ENCODE results near the gene PXDN.

The PXDN gene

DNA sequence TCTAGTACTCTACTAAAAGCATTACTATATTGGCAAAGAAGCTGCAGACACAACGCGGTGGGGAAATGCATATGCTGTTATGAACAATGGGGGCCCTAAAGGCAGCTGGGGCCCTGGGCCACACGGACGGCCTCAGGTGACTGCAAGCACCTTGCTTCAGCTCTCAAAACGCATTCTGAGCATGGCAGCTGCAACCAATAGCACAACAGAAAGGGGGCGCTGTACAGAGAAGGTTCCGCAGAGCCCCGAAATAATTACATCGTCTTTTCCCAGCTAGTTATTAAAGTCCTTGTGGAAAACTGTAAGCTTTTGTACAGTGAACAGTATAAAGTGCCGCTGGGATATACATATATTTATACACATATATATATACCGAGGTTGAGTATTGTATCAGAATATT, 45.3 kb upstream of the PXDN start:
- H2AFZ ChIP-seq (ENCODE audit: low read depth, low read length): no peak overlapping the region
- no peak for ATAC-seq (ENCODE audit: insufficient read depth, low read depth)
- H3K4me2 ChIP-seq (ENCODE audit: insufficient read depth, low read length): no peak overlapping the region
- H3K9me3 ChIP-seq (ENCODE audit: insufficient read depth, low read length, severe bottlenecking): no peaks in the 10 kb centered on the region
- no peak overlapping the region for H3K9ac ChIP-seq (ENCODE audit: low read depth, low read length)
- H3K36me3 ChIP-seq (ENCODE audit: insufficient read depth, low read length): no peaks in the 10 kb centered on the region
- no peaks in the 10 kb centered on the region for H4K20me1 ChIP-seq (ENCODE audit: insufficient read depth, low read length)
- peaks cover 6% of the 10 kb centered on the region for H3K27me3 ChIP-seq (ENCODE audit: insufficient read depth, low read length, poor library complexity)
- H3K27ac ChIP-seq (ENCODE audit: low read length): no peak overlapping the region
- H3K79me2 ChIP-seq (ENCODE audit: insufficient read depth, low read length): no peaks in the 10 kb centered on the region
- no peak for DNase-seq
- H3K4me3 ChIP-seq (ENCODE audit: low read depth in 1 of 2, low read length in 2 of 2): no peak overlapping the region
- no peak for TF ChIP-seq EZH2 (IDR thresholded peaks at IDR 0.05; ENCODE audit: borderline replicate concordance, low read depth, low read length, severe bottlenecking)
- TF ChIP-seq, protein P1, sequence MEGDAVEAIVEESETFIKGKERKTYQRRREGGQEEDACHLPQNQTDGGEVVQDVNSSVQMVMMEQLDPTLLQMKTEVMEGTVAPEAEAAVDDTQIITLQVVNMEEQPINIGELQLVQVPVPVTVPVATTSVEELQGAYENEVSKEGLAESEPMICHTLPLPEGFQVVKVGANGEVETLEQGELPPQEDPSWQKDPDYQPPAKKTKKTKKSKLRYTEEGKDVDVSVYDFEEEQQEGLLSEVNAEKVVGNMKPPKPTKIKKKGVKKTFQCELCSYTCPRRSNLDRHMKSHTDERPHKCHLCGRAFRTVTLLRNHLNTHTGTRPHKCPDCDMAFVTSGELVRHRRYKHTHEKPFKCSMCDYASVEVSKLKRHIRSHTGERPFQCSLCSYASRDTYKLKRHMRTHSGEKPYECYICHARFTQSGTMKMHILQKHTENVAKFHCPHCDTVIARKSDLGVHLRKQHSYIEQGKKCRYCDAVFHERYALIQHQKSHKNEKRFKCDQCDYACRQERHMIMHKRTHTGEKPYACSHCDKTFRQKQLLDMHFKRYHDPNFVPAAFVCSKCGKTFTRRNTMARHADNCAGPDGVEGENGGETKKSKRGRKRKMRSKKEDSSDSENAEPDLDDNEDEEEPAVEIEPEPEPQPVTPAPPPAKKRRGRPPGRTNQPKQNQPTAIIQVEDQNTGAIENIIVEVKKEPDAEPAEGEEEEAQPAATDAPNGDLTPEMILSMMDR (IDR thresholded peaks at IDR 0.05; ENCODE audit: borderline replicate concordance, extremely low read depth, low read length, poor library complexity, severe bottlenecking): peak; percentile 30
- H3K4me1 ChIP-seq (ENCODE audit: insufficient read depth, low read length): no peaks in the 10 kb centered on the region

DNA sequence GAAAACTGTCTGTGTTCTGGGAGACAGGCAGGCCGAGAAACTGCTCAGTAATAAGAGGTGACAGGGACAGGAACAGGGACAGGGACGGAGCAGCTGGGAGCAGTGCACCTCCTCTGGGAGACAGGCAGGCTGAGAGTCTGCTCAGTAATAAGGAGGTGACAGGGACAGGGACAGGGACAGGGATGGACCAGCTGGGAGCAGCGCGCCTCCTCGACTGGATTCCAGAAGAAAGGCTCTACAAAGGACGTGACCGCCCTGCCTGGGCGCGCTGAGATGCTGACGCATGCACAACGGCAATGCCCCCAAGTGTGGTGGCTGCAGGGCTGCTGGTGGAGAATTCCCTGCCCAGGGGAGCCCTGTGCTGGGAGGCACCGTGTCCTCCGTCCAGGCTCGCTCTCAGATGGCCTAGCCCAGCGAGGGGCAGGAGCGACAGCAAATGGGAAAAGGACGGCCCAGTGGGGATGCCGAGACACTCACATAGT, 44.2 kb upstream of the PXDN start:
- no peak overlapping the region for H2AFZ ChIP-seq (ENCODE audit: low read depth, low read length)
- no peak for DNase-seq
- H3K27ac ChIP-seq (ENCODE audit: low read length): no peak overlapping the region
- no peak overlapping the region for H3K4me3 ChIP-seq (ENCODE audit: low read depth in 1 of 2, low read length in 2 of 2)
- H3K4me2 ChIP-seq (ENCODE audit: insufficient read depth, low read length): no peak overlapping the region
- no peaks in the 10 kb centered on the region for H3K9me3 ChIP-seq (ENCODE audit: insufficient read depth, low read length, severe bottlenecking)
- ATAC-seq (ENCODE audit: insufficient read depth, low read depth): no peak
- H4K20me1 ChIP-seq (ENCODE audit: insufficient read depth, low read length): no peaks in the 10 kb centered on the region
- H3K9ac ChIP-seq (ENCODE audit: low read depth, low read length): no peak overlapping the region
- TF ChIP-seq, protein P1 (IDR thresholded peaks at IDR 0.05; ENCODE audit: borderline replicate concordance, extremely low read depth, low read length, poor library complexity, severe bottlenecking): no peak
- no peak for TF ChIP-seq EZH2 (IDR thresholded peaks at IDR 0.05; ENCODE audit: borderline replicate concordance, low read depth, low read length, severe bottlenecking)
- no peaks in the 10 kb centered on the region for H3K36me3 ChIP-seq (ENCODE audit: insufficient read depth, low read length)
- peaks cover 6% of the 10 kb centered on the region for H3K27me3 ChIP-seq (ENCODE audit: insufficient read depth, low read length, poor library complexity)
- H3K79me2 ChIP-seq (ENCODE audit: insufficient read depth, low read length): no peaks in the 10 kb centered on the region
- H3K4me1 ChIP-seq (ENCODE audit: insufficient read depth, low read length): no peaks in the 10 kb centered on the region

DNA sequence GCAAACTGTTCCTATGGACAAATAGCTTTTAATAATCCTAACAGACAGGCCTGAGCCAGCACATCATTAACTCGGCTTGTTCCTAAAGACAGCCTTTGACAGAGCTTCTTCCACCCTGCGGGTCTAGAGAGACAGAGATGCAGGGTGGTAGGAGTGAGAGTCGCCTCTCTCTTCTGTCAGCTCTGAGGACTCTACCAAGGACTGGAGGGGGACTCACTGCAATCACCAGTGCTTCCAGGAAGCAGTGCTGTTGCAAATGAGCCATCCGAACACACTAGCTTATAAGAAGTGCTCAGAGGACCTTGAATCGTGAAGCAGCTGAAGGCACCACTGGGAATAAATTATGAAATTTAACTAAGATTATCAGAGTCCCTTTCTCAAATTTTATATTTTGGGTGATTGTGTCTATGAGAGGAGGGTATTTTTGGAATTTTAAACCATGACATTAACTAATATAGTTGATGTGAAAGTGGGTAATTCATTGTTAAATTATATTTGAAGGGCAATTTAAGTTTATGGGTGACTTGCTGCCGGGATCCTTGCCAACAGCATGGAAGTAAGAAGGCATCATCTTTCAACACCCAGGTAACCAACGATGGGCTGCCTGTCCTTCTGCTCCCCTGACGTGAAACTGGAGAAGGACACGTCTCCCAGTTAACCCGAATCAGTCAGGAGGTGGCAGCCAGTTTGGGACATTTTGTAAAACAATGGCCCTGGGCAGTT, 43.6 kb upstream of the PXDN start:
- Histone ChIP-seq H2AFZ (ENCODE audit: low read depth, low read length) (no peak overlapping the region), H4K20me1 (ENCODE audit: insufficient read depth, low read length) (no peaks in the 10 kb centered on the region), H3K27ac (ENCODE audit: low read length) (no peak overlapping the region), H3K27me3 (ENCODE audit: insufficient read depth, low read length, poor library complexity) (peaks cover 6% of the 10 kb centered on the region), H3K9ac (ENCODE audit: low read depth, low read length) (no peak overlapping the region), H3K4me2 (ENCODE audit: insufficient read depth, low read length) (no peak overlapping the region), H3K4me1 (ENCODE audit: insufficient read depth, low read length) (no peaks in the 10 kb centered on the region), H3K9me3 (ENCODE audit: insufficient read depth, low read length, severe bottlenecking) (no peaks in the 10 kb centered on the region), H3K79me2 (ENCODE audit: insufficient read depth, low read length) (no peaks in the 10 kb centered on the region), H3K4me3 (ENCODE audit: low read depth in 1 of 2, low read length in 2 of 2) (no peak overlapping the region), H3K36me3 (ENCODE audit: insufficient read depth, low read length) (no peaks in the 10 kb centered on the region)
- TF ChIP-seq, protein P1 (IDR thresholded peaks at IDR 0.05; ENCODE audit: borderline replicate concordance, extremely low read depth, low read length, poor library complexity, severe bottlenecking): no peak
- TF ChIP-seq EZH2 (IDR thresholded peaks at IDR 0.05; ENCODE audit: borderline replicate concordance, low read depth, low read length, severe bottlenecking): no peak
- DNase-seq (no peak), ATAC-seq (ENCODE audit: insufficient read depth, low read depth) (no peak)
